DND-41 (cell line): Measurements from ENCODE around the gene MYLK.

Experiments
- ATAC-seq: fragments of 200-7000 bp; cut with Tn5 transposase; 3 replicates; pipeline ENCODE4 v1.9.1; 2021; ENCODE audit warnings: low read depth; ENCODE audit not compliant: insufficient read depth
- DNase-seq: peaks from one replicate; pipeline ENCODE4 v3.0.0-alpha.2; 2020
- H2AFZ ChIP-seq: 2 replicates; pipeline ENCODE4 v1.6.0; 2012; ENCODE audit warnings: low read depth, low read length
- H3K27ac ChIP-seq: 2 replicates; pipeline ENCODE4 v1.5.1; 2012; ENCODE audit warnings: low read length, inconsistent platforms
- H3K27me3 ChIP-seq: fragments of 200-600 bp; sonication (generic); 2 replicates; pipeline ENCODE4 v1.6.0; 2012; ENCODE audit warnings: low read length, mild to moderate bottlenecking, inconsistent platforms; ENCODE audit not compliant: insufficient read depth, poor library complexity
- H3K36me3 ChIP-seq: 2 replicates; pipeline ENCODE4 v1.5.1; 2012; ENCODE audit warnings: low read length, inconsistent platforms; ENCODE audit not compliant: insufficient read depth
- H3K4me1 ChIP-seq: 2 replicates; pipeline ENCODE4 v1.5.1; 2012; ENCODE audit warnings: mild to moderate bottlenecking, low read length; ENCODE audit not compliant: insufficient read depth
- H3K4me2 ChIP-seq: 2 replicates; pipeline ENCODE4 v1.6.0; 2012; ENCODE audit warnings: mild to moderate bottlenecking, moderate library complexity, low read length, inconsistent platforms; ENCODE audit not compliant: insufficient read depth
- H3K4me3 ChIP-seq, 2 experiments: fragments of 200-600 bp in 1 of 2; shearing (Covaris generic) in 1 of 2; 2 replicates each; pipeline ENCODE4 v1.5.1; 2012 to 2016; ENCODE audit warnings: inconsistent platforms in 2 of 2, low read length in 2 of 2, mild to moderate bottlenecking in 2 of 2, low read depth in 1 of 2, moderate library complexity in 1 of 2
- H3K79me2 ChIP-seq: 2 replicates; pipeline ENCODE4 v1.6.0; 2012; ENCODE audit warnings: low read length, inconsistent platforms; ENCODE audit not compliant: insufficient read depth
- H3K9ac ChIP-seq: 2 replicates; pipeline ENCODE4 v1.6.0; 2012; ENCODE audit warnings: low read depth, mild to moderate bottlenecking, inconsistent platforms, low read length, moderate library complexity
- H3K9me3 ChIP-seq: 2 replicates; pipeline ENCODE4 v1.5.1; 2012; ENCODE audit warnings: low read length, moderate library complexity, mild to moderate bottlenecking, inconsistent platforms; ENCODE audit not compliant: insufficient read depth, severe bottlenecking
- H4K20me1 ChIP-seq: 2 replicates; pipeline ENCODE4 v1.6.0; 2012; ENCODE audit warnings: low read length; ENCODE audit not compliant: insufficient read depth
- EZH2 ChIP-seq: IDR thresholded peaks from 3 replicates; pipeline ENCODE4 v1.6.1; 2012; ENCODE audit warnings: borderline replicate concordance, low read depth, mild to moderate bottlenecking, moderate library complexity, low read length, inconsistent platforms; ENCODE audit not compliant: severe bottlenecking
- TF ChIP-seq, protein P1 (sequence below): IDR thresholded peaks from 2 replicates; pipeline ENCODE4 v1.5.1; 2012; ENCODE audit warnings: borderline replicate concordance, low read length, moderate library complexity, mild to moderate bottlenecking; ENCODE audit not compliant: poor library complexity, severe bottlenecking; ENCODE audit errors: extremely low read depth

MYLK gene

DNA sequence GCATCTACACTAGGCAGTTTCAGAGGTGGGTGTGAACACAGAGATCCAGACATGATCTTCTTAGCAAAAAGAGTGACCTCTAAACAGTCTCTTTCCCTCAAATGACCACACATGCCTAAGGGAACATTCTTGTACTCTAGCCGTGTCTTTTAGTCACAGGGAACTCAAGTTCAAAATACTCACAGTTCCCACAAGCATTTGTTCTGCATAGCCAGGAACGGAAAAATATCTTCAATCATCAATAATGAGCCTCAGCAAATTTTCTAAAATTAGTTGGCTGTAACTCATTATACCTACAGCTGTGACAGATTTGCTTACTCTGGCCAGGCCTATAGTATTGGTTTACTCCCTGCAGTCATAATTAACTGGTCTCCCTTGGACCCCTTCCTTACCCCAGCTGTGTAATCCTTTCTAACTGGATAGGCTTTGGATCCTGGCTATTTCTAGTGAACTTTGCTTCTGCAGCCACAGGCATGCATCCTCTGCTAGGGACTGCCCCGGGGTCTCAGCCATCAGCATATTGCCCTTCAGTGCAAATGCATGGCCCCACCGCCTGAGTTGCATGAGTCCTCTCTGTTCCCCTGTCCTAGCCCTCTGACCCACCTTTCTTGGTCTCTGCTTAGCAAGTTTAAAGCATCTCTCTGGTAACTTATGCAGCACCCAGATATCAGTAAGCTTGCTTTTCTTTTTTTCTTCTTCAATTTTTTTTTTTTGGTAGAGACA lies 243.2 kb downstream of the MYLK start:
- DNase-seq (no peak), ATAC-seq (no peak)
- no peaks in the 10 kb centered on the region for H4K20me1 ChIP-seq
- no peak overlapping the region for H3K9ac ChIP-seq
- H3K27ac ChIP-seq = no peak overlapping the region
- H3K79me2 ChIP-seq = no peaks in the 10 kb centered on the region
- peaks cover 2% of the 10 kb centered on the region for H3K27me3 ChIP-seq
- no peak overlapping the region for H2AFZ ChIP-seq
- TF ChIP-seq, protein P1, sequence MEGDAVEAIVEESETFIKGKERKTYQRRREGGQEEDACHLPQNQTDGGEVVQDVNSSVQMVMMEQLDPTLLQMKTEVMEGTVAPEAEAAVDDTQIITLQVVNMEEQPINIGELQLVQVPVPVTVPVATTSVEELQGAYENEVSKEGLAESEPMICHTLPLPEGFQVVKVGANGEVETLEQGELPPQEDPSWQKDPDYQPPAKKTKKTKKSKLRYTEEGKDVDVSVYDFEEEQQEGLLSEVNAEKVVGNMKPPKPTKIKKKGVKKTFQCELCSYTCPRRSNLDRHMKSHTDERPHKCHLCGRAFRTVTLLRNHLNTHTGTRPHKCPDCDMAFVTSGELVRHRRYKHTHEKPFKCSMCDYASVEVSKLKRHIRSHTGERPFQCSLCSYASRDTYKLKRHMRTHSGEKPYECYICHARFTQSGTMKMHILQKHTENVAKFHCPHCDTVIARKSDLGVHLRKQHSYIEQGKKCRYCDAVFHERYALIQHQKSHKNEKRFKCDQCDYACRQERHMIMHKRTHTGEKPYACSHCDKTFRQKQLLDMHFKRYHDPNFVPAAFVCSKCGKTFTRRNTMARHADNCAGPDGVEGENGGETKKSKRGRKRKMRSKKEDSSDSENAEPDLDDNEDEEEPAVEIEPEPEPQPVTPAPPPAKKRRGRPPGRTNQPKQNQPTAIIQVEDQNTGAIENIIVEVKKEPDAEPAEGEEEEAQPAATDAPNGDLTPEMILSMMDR = no peak
- TF ChIP-seq EZH2 = no peak
- H3K36me3 ChIP-seq = no peaks in the 10 kb centered on the region
- no peaks in the 10 kb centered on the region for H3K9me3 ChIP-seq
- H3K4me3 ChIP-seq = no peak overlapping the region
- H3K4me1 ChIP-seq = no peaks in the 10 kb centered on the region
- no peak overlapping the region for H3K4me2 ChIP-seq

DNA sequence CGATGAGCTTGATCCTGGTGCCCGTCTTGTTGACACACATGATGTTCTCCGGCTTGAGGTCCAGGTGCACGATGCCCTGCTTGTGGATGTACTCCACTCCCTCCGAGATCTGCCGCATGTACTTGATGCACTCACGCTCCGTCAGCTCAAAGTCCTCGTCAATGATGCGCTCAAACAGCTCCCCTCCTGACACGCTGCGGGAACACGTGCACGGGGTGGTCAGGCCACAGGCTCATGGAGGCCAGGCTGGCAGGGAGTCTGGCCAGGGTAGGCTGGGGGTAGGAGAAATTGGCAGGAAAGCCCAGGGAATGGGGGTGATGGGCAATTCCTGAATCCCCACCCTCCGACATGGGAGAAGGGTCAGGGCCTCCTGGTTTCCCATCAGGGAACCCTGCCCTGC lies 243.8 kb downstream of the MYLK start:
- no peak for DNase-seq
- H3K27ac ChIP-seq = no peak overlapping the region
- H3K27me3 ChIP-seq = peaks cover under 1% of the 10 kb centered on the region
- no peaks in the 10 kb centered on the region for H3K36me3 ChIP-seq
- no peak for ATAC-seq
- H3K9me3 ChIP-seq = no peaks in the 10 kb centered on the region
- TF ChIP-seq, protein P1 = no peak
- TF ChIP-seq EZH2 = no peak
- H3K4me2 ChIP-seq = no peak overlapping the region
- H2AFZ ChIP-seq = no peak overlapping the region
- no peak overlapping the region for H3K9ac ChIP-seq
- H4K20me1 ChIP-seq = no peaks in the 10 kb centered on the region
- no peaks in the 10 kb centered on the region for H3K4me1 ChIP-seq
- H3K4me3 ChIP-seq = no peak overlapping the region
- H3K79me2 ChIP-seq = no peaks in the 10 kb centered on the region

GRCh38 chr3:123638936-123639689 lies 245.0 kb downstream of the MYLK start:
- no peak overlapping the region for H3K4me2 ChIP-seq
- H4K20me1 ChIP-seq = no peaks in the 10 kb centered on the region
- no peak overlapping the region for H3K27ac ChIP-seq
- H3K4me1 ChIP-seq = no peaks in the 10 kb centered on the region
- no peak overlapping the region for H3K4me3 ChIP-seq
- no peak overlapping the region for H2AFZ ChIP-seq
- H3K27me3 ChIP-seq = no peaks in the 10 kb centered on the region
- no peaks in the 10 kb centered on the region for H3K9me3 ChIP-seq
- no peak for DNase-seq
- H3K9ac ChIP-seq = no peak overlapping the region
- TF ChIP-seq, protein P1 = no peak
- no peak for TF ChIP-seq EZH2
- no peaks in the 10 kb centered on the region for H3K36me3 ChIP-seq
- ATAC-seq = no peak
- H3K79me2 ChIP-seq = no peaks in the 10 kb centered on the region
